GM12875 (cell line): Measurements from ENCODE around the gene ZNF316.
"Not testable (repeated sequence)": the region's sequence is repeated elsewhere in the genome, so short reads cannot be mapped to it uniquely, and the experiment has no call there.

Source experiments
- H3K4me3 ChIP-seq: one replicate; pipeline ENCODE4 v1.5.1; 2011; ENCODE audit warnings: low read depth, low read length, control low read depth
- TF ChIP-seq, protein P1 (sequence below): IDR thresholded peaks from 2 replicates; pipeline ENCODE4 v1.5.1; 2011; ENCODE audit warnings: low read depth, mild to moderate bottlenecking, control low read depth, inconsistent platforms, low read length, moderate library complexity, borderline replicate concordance; ENCODE audit not compliant: insufficient read depth

ZNF316 gene

GRCh38 chr7:6634021-6634420, 3.1 kb upstream of the ZNF316 start:
- TF ChIP-seq, protein P1, sequence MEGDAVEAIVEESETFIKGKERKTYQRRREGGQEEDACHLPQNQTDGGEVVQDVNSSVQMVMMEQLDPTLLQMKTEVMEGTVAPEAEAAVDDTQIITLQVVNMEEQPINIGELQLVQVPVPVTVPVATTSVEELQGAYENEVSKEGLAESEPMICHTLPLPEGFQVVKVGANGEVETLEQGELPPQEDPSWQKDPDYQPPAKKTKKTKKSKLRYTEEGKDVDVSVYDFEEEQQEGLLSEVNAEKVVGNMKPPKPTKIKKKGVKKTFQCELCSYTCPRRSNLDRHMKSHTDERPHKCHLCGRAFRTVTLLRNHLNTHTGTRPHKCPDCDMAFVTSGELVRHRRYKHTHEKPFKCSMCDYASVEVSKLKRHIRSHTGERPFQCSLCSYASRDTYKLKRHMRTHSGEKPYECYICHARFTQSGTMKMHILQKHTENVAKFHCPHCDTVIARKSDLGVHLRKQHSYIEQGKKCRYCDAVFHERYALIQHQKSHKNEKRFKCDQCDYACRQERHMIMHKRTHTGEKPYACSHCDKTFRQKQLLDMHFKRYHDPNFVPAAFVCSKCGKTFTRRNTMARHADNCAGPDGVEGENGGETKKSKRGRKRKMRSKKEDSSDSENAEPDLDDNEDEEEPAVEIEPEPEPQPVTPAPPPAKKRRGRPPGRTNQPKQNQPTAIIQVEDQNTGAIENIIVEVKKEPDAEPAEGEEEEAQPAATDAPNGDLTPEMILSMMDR = no peak

DNA sequence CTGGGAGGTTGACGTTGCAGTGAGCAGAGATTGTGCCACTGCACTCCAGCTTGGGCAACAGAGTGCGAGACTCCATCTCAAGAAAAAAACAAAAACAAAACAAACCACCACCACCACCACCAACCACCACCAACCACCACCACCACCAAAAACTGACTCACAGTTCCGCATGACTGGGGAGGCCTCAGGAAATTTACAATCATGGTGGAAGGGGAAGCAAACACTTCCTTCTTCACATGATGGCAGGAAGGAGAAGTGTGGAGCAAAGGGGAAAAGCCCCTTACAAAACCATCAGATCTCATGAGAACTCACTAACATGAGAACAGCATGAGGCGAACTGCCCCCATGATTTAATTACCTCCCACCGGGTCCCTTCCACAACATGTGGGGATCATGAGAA, 2.1 kb upstream of the ZNF316 start:
- H3K4me3 ChIP-seq = not testable (repeated sequence)

More at GRCh38 chr7:6634021-6634420, 3.1 kb upstream of the ZNF316 start:
- no peak overlapping the region for H3K4me3 ChIP-seq

DNA sequence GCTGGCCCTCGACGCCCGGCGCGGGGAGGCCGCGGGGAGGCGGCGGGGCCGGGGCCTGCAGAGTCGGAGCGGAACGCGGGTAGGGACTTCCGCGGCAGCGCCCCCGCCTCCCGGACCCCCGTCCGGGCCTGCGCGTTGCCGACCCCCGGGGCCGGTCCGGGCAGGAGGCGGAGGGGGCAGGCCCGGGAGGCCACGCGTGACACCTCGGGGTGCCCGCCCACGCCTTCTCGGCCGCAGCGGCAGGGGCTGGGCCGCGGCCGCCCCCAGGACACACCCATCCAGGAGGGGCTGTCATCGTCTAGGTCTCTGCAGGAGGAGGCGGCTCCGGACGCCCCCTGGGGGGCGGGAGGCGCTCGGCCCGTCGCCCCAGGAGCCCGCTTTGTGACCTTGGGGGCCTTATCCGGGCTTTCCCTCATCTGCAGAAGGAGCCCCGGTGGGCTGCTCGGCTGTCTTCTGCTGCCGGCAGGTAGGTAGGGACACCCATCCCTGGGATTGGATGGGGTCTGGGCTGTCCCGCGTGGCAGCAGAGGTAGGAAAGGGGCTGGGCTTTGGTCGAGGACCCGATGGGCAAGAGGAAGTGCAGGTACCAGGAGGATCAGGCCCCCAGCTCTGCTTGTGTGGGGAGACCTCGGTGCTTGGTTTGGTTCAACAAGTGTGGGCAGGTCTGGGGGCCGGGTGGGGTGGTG, 569 bp downstream of the ZNF316 start:
- TF ChIP-seq, protein P1 = peak; percentile 70
- peak overlapping the region; percentile 81 for H3K4me3 ChIP-seq

DNA sequence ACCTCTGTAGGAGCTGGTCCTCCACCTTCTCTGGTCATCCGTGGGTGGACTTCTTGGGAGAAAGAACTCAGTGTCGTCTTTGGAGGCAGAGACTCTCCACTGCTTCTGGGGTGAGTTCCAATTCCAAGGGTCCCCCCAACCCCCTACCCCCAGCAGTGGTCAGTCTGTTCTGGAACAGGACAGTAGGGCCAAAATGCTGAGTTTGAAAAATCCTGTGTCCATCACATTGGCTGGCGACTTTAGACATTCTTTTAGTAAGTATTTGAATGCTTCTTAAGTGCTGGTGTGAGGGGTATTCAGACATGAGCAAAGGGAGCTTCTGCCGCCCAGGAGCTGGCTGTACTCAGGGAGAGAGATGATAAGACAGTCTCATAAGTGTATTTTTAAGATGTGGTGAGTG, 1.9 kb downstream of the ZNF316 start:
- TF ChIP-seq, protein P1 = no peak
- no peak overlapping the region for H3K4me3 ChIP-seq

- H3K4me3 ChIP-seq = no peak overlapping the region
- TF ChIP-seq, protein P1 = no peak
These were observed 2.5 kb downstream of the ZNF316 start for GRCh38 chr7:6639627-6640026.

GRCh38 chr7:6640246-6640721, 3.2 kb downstream of the ZNF316 start:
- TF ChIP-seq, protein P1 = no peak
- no peak overlapping the region for H3K4me3 ChIP-seq

DNA sequence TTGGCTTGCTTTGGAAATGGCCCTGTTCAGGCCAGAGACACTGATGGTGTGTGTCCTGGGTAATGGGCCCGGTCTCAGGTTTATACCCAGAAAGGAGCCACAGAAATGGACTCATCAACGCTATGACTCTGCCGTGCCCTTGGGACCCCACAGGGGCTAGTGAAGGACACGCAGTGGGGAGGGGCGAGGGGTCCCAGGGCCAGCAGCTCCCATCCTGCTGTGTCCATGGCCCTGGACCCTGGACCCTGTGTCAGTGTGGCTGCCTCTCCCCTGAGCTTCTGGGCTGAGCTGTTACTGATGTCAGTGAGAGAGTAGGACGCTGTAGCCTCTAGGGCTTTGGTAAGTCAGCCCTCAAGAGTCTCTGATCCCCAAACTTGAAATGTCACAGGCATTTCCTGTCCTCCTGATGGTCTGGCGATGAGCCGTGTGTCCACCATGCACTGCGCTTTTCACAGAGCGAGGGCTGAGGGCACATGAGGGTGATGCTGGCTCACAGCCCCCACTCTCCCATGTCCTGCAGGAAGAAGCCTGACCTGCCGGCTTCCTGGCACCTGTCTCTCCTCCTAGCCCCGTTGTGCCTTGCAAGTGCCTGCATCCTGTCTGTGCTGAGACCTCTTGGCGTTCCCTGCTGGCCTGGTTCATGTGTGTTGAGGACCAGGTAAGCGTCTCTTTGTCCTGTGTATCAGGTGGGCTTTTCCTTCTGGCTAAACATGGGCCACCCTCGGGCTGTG, 4.4 kb downstream of the ZNF316 start:
- TF ChIP-seq, protein P1 = no peak
- H3K4me3 ChIP-seq = no peak overlapping the region
